Right atrium auricular region (tissue), 2 donors: ENCODE data around the gene FLYWCH2. TPM values are rescaled to one million over a fixed set of nuclear protein-coding genes. Genes with fewer than 3 reads are reported as not detected.
"Not testable (repeated sequence)": the region's sequence is repeated elsewhere in the genome, so short reads cannot be mapped to it uniquely, and the experiment has no call there.

Experiments used
- DNase-seq: peaks from one replicate; pipeline ENCODE4 v3.0.0-alpha.2; 2019; ENCODE audit warnings: low spot score
- H3K27ac ChIP-seq, 2 donors: fragments of 200-600 bp; sonication (generic); 1 replicate in 1 of 2; 2 replicates in 1 of 2; pipeline ENCODE4 v1.5.1; 2016 to 2019
- H3K27me3 ChIP-seq, 2 donors: fragments of 200-600 bp; sonication (generic); one replicate each; pipeline versions ENCODE4 v1.5.1 to v1.6.0; 2017 to 2019
- H3K36me3 ChIP-seq: fragments of 200-600 bp; sonication (generic); one replicate; pipeline ENCODE4 v1.5.1; 2016
- H3K4me1 ChIP-seq, 2 donors: fragments of 200-600 bp; sonication (generic); one replicate each; pipeline versions ENCODE4 v1.5.1 to v1.6.0; 2017 to 2019
- H3K4me3 ChIP-seq, 2 donors: fragments of 200-600 bp; sonication (generic); 1 replicate in 1 of 2; 2 replicates in 1 of 2; pipeline ENCODE4 v1.5.1; 2017 to 2019; ENCODE audit warnings: mild to moderate bottlenecking in 1 of 2, moderate library complexity in 1 of 2
- H3K9me3 ChIP-seq, 2 donors: fragments of 200-600 bp; sonication (generic); one replicate each; pipeline ENCODE4 v1.5.1; 2019
- CTCF ChIP-seq, 2 donors: fragments of 200-600 bp; sonication (generic); IDR thresholded peaks; one replicate each; pipeline ENCODE4 v1.5.1; 2019; ENCODE audit warnings: antibody characterized with exemption in 2 of 2
- total RNA-seq, 2 donors: library from RNA; depleted of rRNA; stranded (reverse); fragments of >200 nt; gene quantifications; one replicate each; pipeline ENCODE4 v1.1.0, GENCODE V29; 2016

The FLYWCH2 gene
- total RNA-seq, 2 donors from 2014 or later = 48.2 to 57.9 TPM

GRCh38 chr16:2939968-2940367 is 57.0 kb downstream of the FLYWCH2 start:
- peaks cover 80% of the 10 kb centered on the region for H3K36me3 ChIP-seq
- no peak for DNase-seq
- H3K4me3 ChIP-seq = no peak overlapping the region
- H3K4me1 ChIP-seq = no peaks in the 10 kb centered on the region
- H3K27ac ChIP-seq = no peak overlapping the region
- no peaks in the 10 kb centered on the region for H3K9me3 ChIP-seq
- H3K27me3 ChIP-seq = no peaks in the 10 kb centered on the region
- TF ChIP-seq CTCF (IDR thresholded peaks at IDR 0.05) = no peak

GRCh38 chr16:2942045-2942444 is 59.0 kb downstream of the FLYWCH2 start:
- Histone ChIP-seq H3K36me3 (peaks cover 65% of the 10 kb centered on the region), H3K27me3 (no peaks in the 10 kb centered on the region), H3K27ac (no peak overlapping the region), H3K4me1 (no peaks in the 10 kb centered on the region), H3K9me3 (no peaks in the 10 kb centered on the region), H3K4me3 (no peak overlapping the region)
- no peak for DNase-seq
- TF ChIP-seq CTCF (IDR thresholded peaks at IDR 0.05) = no peak

GRCh38 chr16:2943716-2944115 is 60.7 kb downstream of the FLYWCH2 start:
- DNase-seq, H3K4me1 ChIP-seq, H3K4me3 ChIP-seq, H3K9me3 ChIP-seq, H3K27me3 ChIP-seq, H3K27ac ChIP-seq: not testable (repeated sequence)
- H3K36me3 ChIP-seq = peaks cover 49% of the 10 kb centered on the region

GRCh38 chr16:2946649-2947048 is 63.6 kb downstream of the FLYWCH2 start:
- H3K4me1 ChIP-seq = no peaks in the 10 kb centered on the region
- H3K27me3 ChIP-seq = no peaks in the 10 kb centered on the region
- H3K36me3 ChIP-seq = peaks cover 33% of the 10 kb centered on the region
- no peak overlapping the region for H3K27ac ChIP-seq
- no peak overlapping the region for H3K4me3 ChIP-seq
- DNase-seq = no peak
- H3K9me3 ChIP-seq = no peaks in the 10 kb centered on the region
- no peak for TF ChIP-seq CTCF (IDR thresholded peaks at IDR 0.05)

Other genes starting within 250 kb of the FLYWCH2 start
- 10 to 100 TPM; 12.5 to 15.6 TPM for gene KCTD5, start 200.7 kb upstream of the FLYWCH2 start, total RNA-seq
- under 1 TPM in 1 of 2 donors, not detected in 1; 0.51 TPM for gene PRSS27, start 163.0 kb upstream of the FLYWCH2 start, total RNA-seq
- 100 to 1,000 TPM; 118 to 174 TPM for gene SRRM2, start 130.6 kb upstream of the FLYWCH2 start, total RNA-seq
- 100 to 1,000 TPM; 408 to 856 TPM for gene ELOB, start 105.9 kb upstream of the FLYWCH2 start, total RNA-seq
- not detected for gene PRSS33, start 95.7 kb upstream of the FLYWCH2 start, total RNA-seq
- not detected for gene PRSS41, start 84.7 kb upstream of the FLYWCH2 start, total RNA-seq
- not detected for gene PRSS21, start 66.0 kb upstream of the FLYWCH2 start, total RNA-seq
- gene ZG16B, start 52.9 kb upstream of the FLYWCH2 start, total RNA-seq = under 1 TPM in 1 of 2 donors, not detected in 1; 0.79 TPM
- gene PRSS22, start 25.0 kb upstream of the FLYWCH2 start, total RNA-seq = not detected
- gene FLYWCH1, start 28.7 kb downstream of the FLYWCH2 start, total RNA-seq = 10 to 100 TPM; 31.5 to 37.8 TPM
- gene KREMEN2, start 81.1 kb downstream of the FLYWCH2 start, total RNA-seq = not detected
- gene PAQR4, start 86.1 kb downstream of the FLYWCH2 start, total RNA-seq = 1 to 10 TPM; 4.7 to 5.9 TPM
- gene PKMYT1, start 97.2 kb downstream of the FLYWCH2 start, total RNA-seq = under 1 TPM; 0.52 to 0.98 TPM
- gene CLDN9, start 129.7 kb downstream of the FLYWCH2 start, total RNA-seq = under 1 TPM in 1 of 2 donors, not detected in 1; 0.39 TPM
- gene CLDN6, start 135.0 kb downstream of the FLYWCH2 start, total RNA-seq = not detected
- 100 to 1,000 TPM in 1 of 2 donors, 10 to 100 TPM in 1; 36.8 to 280 TPM for gene TNFRSF12A, start 137.2 kb downstream of the FLYWCH2 start, total RNA-seq
- 10 to 100 TPM; 22.5 to 33.1 TPM for gene HCFC1R1, start 140.7 kb downstream of the FLYWCH2 start, total RNA-seq
- gene THOC6, start 140.8 kb downstream of the FLYWCH2 start, total RNA-seq = 10 to 100 TPM in 1 of 2 donors, 1 to 10 TPM in 1; 7.4 to 12.6 TPM
- under 1 TPM in 1 of 2 donors, not detected in 1; 0.28 TPM for gene BICDL2, start 153.7 kb downstream of the FLYWCH2 start, total RNA-seq
- 1 to 10 TPM in 1 of 2 donors, under 1 TPM in 1; 0.30 to 1.7 TPM for gene MMP25, start 163.3 kb downstream of the FLYWCH2 start, total RNA-seq
- 10 to 100 TPM; 52.9 to 56.0 TPM for gene IL32, start 182.4 kb downstream of the FLYWCH2 start, total RNA-seq
- gene ZSCAN10, start 216.1 kb downstream of the FLYWCH2 start, total RNA-seq = not detected
- gene ZNF205, start 229.4 kb downstream of the FLYWCH2 start, total RNA-seq = 10 to 100 TPM; 10.5 to 12.4 TPM